A673 (cell line): ENCODE measurements around the gene MEF2A. TPM values are rescaled to one million over a fixed set of nuclear protein-coding genes. Genes with fewer than 3 reads are reported as not detected.

Experiments used
- BruUV-seq: library from RNA; stranded (reverse); fragments of 400-500 nt; replicated peaks from 2 replicates; lab custom pipeline; 2021; lab: Mats Ljungman, UMichigan
- CTCF ChIA-PET: fragments of 300-600 bp; sonication (Branson Sonifier 250); formaldehyde crosslinking; loops from one replicate; lab custom pipeline; 2022; ENCODE audit warnings: antibody characterized with exemption; lab: Charles Lee
- POLR2A ChIA-PET: fragments of 300-600 bp; sonication (Branson Sonifier 250); formaldehyde crosslinking; loops from one replicate; lab custom pipeline; 2022; ENCODE audit warnings: antibody characterized with exemption; ENCODE audit not compliant: low non-redundant PET; lab: Charles Lee
- DNase-seq: peaks from one replicate; pipeline ENCODE4 v3.0.0-alpha.2; 2015; ENCODE audit warnings: low spot score
- H3K27ac ChIP-seq: fragments of 200-600 bp; sonication (generic); 2 replicates; pipeline ENCODE4 v1.5.1; 2016; ENCODE audit warnings: mixed run types, low read depth, mild to moderate bottlenecking, mixed read lengths, antibody characterized with exemption, low read length; ENCODE audit not compliant: poor library complexity, severe bottlenecking
- H3K27me3 ChIP-seq: fragments of 200-600 bp; sonication (generic); replicated peaks from 2 replicates; pipeline ENCODE4 v1.6.1; 2017; ENCODE audit warnings: mixed run types, low read depth, mild to moderate bottlenecking, mixed read lengths, antibody characterized with exemption, low read length; ENCODE audit not compliant: insufficient read depth, poor library complexity
- H3K36me3 ChIP-seq: fragments of 200-600 bp; sonication (generic); 2 replicates; pipeline ENCODE4 v1.6.1; 2016; ENCODE audit warnings: mixed run types, mild to moderate bottlenecking, mixed read lengths, antibody characterized with exemption, low read length; ENCODE audit not compliant: insufficient read depth, poor library complexity, severe bottlenecking
- H3K4me1 ChIP-seq: fragments of 200-600 bp; sonication (generic); 2 replicates; pipeline ENCODE4 v1.6.1; 2017; ENCODE audit warnings: mixed run types, mild to moderate bottlenecking, mixed read lengths, antibody characterized with exemption, low read length; ENCODE audit not compliant: insufficient read depth, poor library complexity, severe bottlenecking
- H3K4me3 ChIP-seq: fragments of 200-600 bp; sonication (generic); 2 replicates; pipeline ENCODE4 v1.5.1; 2016; ENCODE audit warnings: low read depth, mixed run types, mild to moderate bottlenecking, mixed read lengths, low read length; ENCODE audit not compliant: poor library complexity, severe bottlenecking
- H3K9me3 ChIP-seq: fragments of 200-600 bp; sonication (generic); 2 replicates; pipeline ENCODE4 v1.6.1; 2016; ENCODE audit warnings: mixed run types, low read depth, mild to moderate bottlenecking, mixed read lengths, antibody characterized with exemption, low read length; ENCODE audit not compliant: poor library complexity, severe bottlenecking
- CTCF ChIP-seq: fragments of 300-800, 200-600 bp; sonication (generic); conservative IDR thresholded peaks from 2 replicates; pipeline ENCODE4 v1.5.1; 2017; ENCODE audit warnings: low read depth, mild to moderate bottlenecking, antibody characterized with exemption, low read length, moderate library complexity, mixed read lengths
- EZH2 ChIP-seq: fragments of 200-600 bp; sonication (generic); IDR thresholded peaks from 2 replicates; pipeline ENCODE4 v1.6.1; 2017; ENCODE audit warnings: borderline replicate concordance, low read depth, mild to moderate bottlenecking, mixed read lengths, antibody characterized with exemption, low read length; ENCODE audit not compliant: poor library complexity, severe bottlenecking
- intact Hi-C: fragments of 100-400 bp; cut with micrococcal nuclease; formaldehyde crosslinking; loops from one replicate; pipeline ENCODE4 v1.10.0; 2022; ENCODE audit not compliant: unreplicated experiment
- total RNA-seq: library from RNA; stranded (reverse); gene quantifications from 2 replicates; pipeline ENCODE4 v1.2.3, GENCODE V29; 2021

MEF2A gene
- total RNA-seq, 1 experiment from 2014 or later = 26.4 TPM

GRCh38 chr15:99686290-99686689, 120.5 kb downstream of the MEF2A start:
- no TSS peak for BruUV-seq
- intact Hi-C loops = no loop called here
- Histone ChIP-seq H3K27ac (no peak overlapping the region), H3K4me3 (no peak overlapping the region), H3K4me1 (peaks cover 19% of the 10 kb centered on the region), H3K27me3 (no peaks in the 10 kb centered on the region), H3K36me3 (peaks cover 16% of the 10 kb centered on the region), H3K9me3 (peaks cover 12% of the 10 kb centered on the region)
- no peak for TF ChIP-seq CTCF
- no peak for TF ChIP-seq EZH2
- ChIA-PET POLR2A (no interaction called here), CTCF (no interaction called here)
- DNase-seq = no peak

GRCh38 chr15:99692825-99693224, 127.0 kb downstream of the MEF2A start:
- TF ChIP-seq EZH2 = no peak
- TF ChIP-seq CTCF = no peak
- Histone ChIP-seq H3K9me3 (no peaks in the 10 kb centered on the region), H3K36me3 (peaks cover 16% of the 10 kb centered on the region), H3K27me3 (no peaks in the 10 kb centered on the region), H3K4me1 (no peaks in the 10 kb centered on the region), H3K4me3 (no peak overlapping the region), H3K27ac (no peak overlapping the region)
- CTCF ChIA-PET = no interaction called here
- DNase-seq = no peak
- POLR2A ChIA-PET = no interaction called here
- intact Hi-C loops = no loop called here
- BruUV-seq = no TSS peak

- no TSS peak for BruUV-seq
- DNase-seq = no peak
- POLR2A ChIA-PET = no interaction called here
Measured at GRCh38 chr15:99696096-99696495, 130.3 kb downstream of the MEF2A start.

More at GRCh38 chr15:99696096-99696495, 130.3 kb downstream of the MEF2A start:
- Histone ChIP-seq H3K27ac (no peak overlapping the region), H3K9me3 (no peaks in the 10 kb centered on the region), H3K4me3 (no peak overlapping the region), H3K27me3 (no peaks in the 10 kb centered on the region), H3K36me3 (peaks cover 10% of the 10 kb centered on the region), H3K4me1 (no peaks in the 10 kb centered on the region)
- CTCF ChIA-PET = no interaction called here
- intact Hi-C loops = no loop called here
- TF ChIP-seq CTCF = no peak
- TF ChIP-seq EZH2 = no peak
